ENCODE results near the gene TGM1. TPM values are rescaled to one million over a fixed set of nuclear protein-coding genes. Genes with fewer than 3 reads are reported as not detected.
"Not testable (repeated sequence)": the region's sequence is repeated elsewhere in the genome, so short reads cannot be mapped to it uniquely, and the experiment has no call there.

Gene TGM1
- total RNA-seq, 1 donor from 2014 or later = 12.3 TPM

DNA sequence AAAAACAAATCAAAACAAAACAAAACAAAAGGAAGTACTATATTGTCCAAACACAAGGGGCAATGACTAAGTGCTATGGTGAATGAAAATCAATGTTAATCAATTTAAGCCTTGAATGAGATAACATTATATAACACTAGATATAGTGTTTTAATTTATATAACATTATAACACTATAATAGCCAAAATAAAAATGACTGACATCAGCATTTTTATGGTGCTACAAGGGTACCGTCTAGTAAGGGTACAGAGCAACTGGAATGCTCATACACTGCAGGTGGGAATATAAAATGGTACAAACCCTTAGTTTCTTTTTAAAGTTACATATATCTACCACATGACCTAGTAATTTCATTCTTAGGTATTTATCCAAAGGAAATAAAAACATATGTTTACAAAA lies 36.5 kb downstream of the TGM1 start:
- no peaks in the 10 kb centered on the region for H3K36me3 ChIP-seq (ENCODE audit: control insufficient read depth, insufficient read depth, low read length)
- TF ChIP-seq, protein P1, sequence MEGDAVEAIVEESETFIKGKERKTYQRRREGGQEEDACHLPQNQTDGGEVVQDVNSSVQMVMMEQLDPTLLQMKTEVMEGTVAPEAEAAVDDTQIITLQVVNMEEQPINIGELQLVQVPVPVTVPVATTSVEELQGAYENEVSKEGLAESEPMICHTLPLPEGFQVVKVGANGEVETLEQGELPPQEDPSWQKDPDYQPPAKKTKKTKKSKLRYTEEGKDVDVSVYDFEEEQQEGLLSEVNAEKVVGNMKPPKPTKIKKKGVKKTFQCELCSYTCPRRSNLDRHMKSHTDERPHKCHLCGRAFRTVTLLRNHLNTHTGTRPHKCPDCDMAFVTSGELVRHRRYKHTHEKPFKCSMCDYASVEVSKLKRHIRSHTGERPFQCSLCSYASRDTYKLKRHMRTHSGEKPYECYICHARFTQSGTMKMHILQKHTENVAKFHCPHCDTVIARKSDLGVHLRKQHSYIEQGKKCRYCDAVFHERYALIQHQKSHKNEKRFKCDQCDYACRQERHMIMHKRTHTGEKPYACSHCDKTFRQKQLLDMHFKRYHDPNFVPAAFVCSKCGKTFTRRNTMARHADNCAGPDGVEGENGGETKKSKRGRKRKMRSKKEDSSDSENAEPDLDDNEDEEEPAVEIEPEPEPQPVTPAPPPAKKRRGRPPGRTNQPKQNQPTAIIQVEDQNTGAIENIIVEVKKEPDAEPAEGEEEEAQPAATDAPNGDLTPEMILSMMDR (IDR thresholded peaks at IDR 0.05; ENCODE audit: insufficient read depth, low read length, poor library complexity, severe bottlenecking) = no peak
- no peaks in the 10 kb centered on the region for H3K27me3 ChIP-seq (ENCODE audit: control insufficient read depth, insufficient read depth, low read length)
- DNase-seq (ENCODE audit: low read depth) = no peak
- no peak overlapping the region for H3K4me3 ChIP-seq (ENCODE audit: low read depth, low read length)

DNA sequence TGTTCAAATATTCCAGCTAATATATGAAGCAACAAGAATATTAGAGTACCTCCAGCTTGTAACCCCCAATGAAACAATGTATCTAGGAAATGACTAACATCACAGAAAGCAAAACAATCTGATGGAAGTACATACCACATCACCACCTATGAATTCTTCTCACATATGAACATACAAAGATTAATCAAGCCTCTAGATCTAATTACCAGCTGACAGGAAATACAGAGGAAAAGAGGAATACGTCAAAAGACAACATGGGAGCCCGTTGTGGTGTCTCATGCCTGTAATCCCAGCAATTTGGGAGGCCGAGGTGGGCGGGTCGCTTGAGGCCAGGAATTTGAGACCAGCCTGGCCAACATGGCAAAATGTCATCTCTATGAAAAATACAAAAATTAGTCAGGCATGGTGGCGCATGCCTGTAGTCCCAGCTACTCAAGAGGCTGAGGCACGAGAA lies 38.3 kb downstream of the TGM1 start:
- Histone ChIP-seq H3K36me3 (ENCODE audit: control insufficient read depth, insufficient read depth, low read length) (no peaks in the 10 kb centered on the region), H3K27me3 (ENCODE audit: control insufficient read depth, insufficient read depth, low read length) (no peaks in the 10 kb centered on the region), H3K4me3 (ENCODE audit: low read depth, low read length) (no peak overlapping the region)
- TF ChIP-seq, protein P1 (IDR thresholded peaks at IDR 0.05; ENCODE audit: insufficient read depth, low read length, poor library complexity, severe bottlenecking) = no peak
- no peak for DNase-seq (ENCODE audit: low read depth)

DNA sequence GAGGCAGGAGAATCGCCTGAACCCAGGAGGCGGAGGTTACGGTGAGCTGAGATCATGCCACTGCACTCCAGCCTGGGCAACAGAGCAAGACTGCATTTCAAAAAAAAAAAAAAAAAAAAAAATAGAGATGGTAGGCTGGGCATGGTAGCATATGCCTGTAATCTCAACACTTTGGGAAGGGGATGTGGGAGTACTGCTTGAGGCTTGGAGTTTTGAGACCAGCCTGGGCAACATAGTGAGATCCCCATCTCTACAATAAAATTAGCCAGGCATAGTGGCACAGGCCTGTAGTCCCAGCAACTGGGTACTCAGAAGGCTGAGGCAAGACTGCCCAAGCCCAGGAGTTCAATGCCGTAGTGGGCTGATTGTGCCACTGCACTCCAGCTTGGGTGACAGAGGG lies 40.0 kb downstream of the TGM1 start:
- H3K27me3 ChIP-seq (ENCODE audit: control insufficient read depth, insufficient read depth, low read length); DNase-seq (ENCODE audit: low read depth); H3K4me3 ChIP-seq (ENCODE audit: low read depth, low read length); H3K36me3 ChIP-seq (ENCODE audit: control insufficient read depth, insufficient read depth, low read length): not testable (repeated sequence)

DNA sequence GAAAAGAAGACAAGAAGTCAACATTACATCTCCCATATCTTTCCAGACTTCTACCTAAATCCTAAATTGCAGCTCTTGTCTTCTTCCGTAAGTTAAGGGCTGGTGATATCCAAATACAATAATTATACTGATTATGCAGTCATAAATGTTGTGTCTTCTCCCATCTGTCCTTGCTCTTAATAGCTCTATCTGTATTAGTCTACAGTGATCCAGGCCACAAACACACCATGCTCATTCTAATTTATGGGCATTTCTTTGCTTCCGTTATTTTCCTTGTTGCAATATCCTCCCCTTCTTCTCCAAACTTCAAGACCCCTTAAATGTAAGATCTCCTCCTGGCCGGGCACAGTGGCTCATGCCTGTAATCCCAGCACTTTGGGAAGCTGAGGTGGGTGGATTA lies 43.5 kb downstream of the TGM1 start:
- no peak overlapping the region for H3K4me3 ChIP-seq (ENCODE audit: low read depth, low read length)
- TF ChIP-seq, protein P1 (IDR thresholded peaks at IDR 0.05; ENCODE audit: insufficient read depth, low read length, poor library complexity, severe bottlenecking) = no peak
- no peak for DNase-seq (ENCODE audit: low read depth)
- peaks cover 3% of the 10 kb centered on the region for H3K36me3 ChIP-seq (ENCODE audit: control insufficient read depth, insufficient read depth, low read length)
- no peaks in the 10 kb centered on the region for H3K27me3 ChIP-seq (ENCODE audit: control insufficient read depth, insufficient read depth, low read length)

DNA sequence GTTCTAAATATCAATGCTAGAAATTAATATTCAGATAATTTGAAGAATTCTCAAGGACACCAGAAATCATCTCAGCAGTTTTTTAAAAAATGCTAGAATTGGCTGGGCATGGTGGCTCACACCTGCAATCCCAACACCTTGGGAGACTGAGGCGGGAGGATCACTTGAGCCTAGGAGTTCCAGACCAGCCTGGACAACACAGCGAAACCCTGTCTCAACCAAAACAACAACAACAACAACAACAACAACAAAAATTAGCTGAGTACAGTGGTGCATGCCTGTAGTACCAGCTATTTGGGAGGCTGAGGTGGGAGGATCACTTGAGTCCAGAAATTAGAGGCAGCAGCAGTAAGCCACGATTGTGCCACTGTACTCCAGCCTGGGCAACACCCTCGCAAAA lies 43.9 kb downstream of the TGM1 start:
- Histone ChIP-seq H3K36me3 (ENCODE audit: control insufficient read depth, insufficient read depth, low read length) (peaks cover 3% of the 10 kb centered on the region), H3K4me3 (ENCODE audit: low read depth, low read length) (no peak overlapping the region), H3K27me3 (ENCODE audit: control insufficient read depth, insufficient read depth, low read length) (no peaks in the 10 kb centered on the region)
- DNase-seq (ENCODE audit: low read depth) = no peak
- TF ChIP-seq, protein P1 (IDR thresholded peaks at IDR 0.05; ENCODE audit: insufficient read depth, low read length, poor library complexity, severe bottlenecking) = no peak

DNA sequence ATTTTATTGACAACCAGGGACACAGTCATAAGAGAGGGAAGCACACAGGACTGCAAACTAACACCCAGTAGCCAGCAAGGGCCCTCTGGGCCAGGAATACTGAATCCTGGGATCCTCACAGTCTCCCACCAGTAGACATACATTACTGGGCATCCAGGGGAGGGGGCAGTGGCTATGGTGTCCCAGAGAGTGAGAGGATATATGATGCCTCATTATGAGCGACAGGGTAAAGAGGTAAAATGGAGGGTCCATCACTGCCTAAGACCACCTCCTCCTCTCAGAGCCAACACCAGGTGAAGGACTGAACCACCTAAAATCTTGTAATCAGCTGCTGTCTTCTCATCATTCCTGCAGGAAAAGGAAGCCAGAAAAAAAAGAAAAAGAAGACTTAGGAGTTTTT lies 46.1 kb downstream of the TGM1 start:
- H3K27me3 ChIP-seq (ENCODE audit: control insufficient read depth, insufficient read depth, low read length) = not testable (repeated sequence)

DNA sequence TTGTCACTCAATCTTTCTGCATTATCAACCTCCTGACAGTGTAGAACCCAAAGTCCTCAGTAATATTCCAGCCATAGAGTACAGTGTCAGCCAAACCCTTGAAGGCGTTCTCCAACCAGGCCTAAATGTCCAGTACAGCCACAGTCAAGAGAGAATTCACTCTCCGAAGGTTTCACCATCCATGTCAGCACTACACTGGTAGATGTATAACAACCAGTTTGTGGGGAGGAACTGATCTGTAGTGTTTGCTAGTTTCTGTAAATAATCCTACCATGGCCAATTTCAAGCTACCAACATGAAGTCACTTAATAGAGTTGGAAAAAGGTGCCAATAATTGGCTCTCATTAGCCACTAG lies 46.7 kb downstream of the TGM1 start:
- H3K4me3 ChIP-seq (ENCODE audit: low read depth, low read length) = no peak overlapping the region
- DNase-seq (ENCODE audit: low read depth) = no peak
- H3K36me3 ChIP-seq (ENCODE audit: control insufficient read depth, insufficient read depth, low read length) = peaks cover 3% of the 10 kb centered on the region

More for the DNA sequence above, 46.1 kb downstream of the TGM1 start:
- not testable (repeated sequence) for DNase-seq (ENCODE audit: low read depth); H3K36me3 ChIP-seq (ENCODE audit: control insufficient read depth, insufficient read depth, low read length); H3K4me3 ChIP-seq (ENCODE audit: low read depth, low read length)

More for the DNA sequence above, 46.7 kb downstream of the TGM1 start:
- H3K27me3 ChIP-seq (ENCODE audit: control insufficient read depth, insufficient read depth, low read length) = no peaks in the 10 kb centered on the region
- TF ChIP-seq, protein P1 (IDR thresholded peaks at IDR 0.05; ENCODE audit: insufficient read depth, low read length, poor library complexity, severe bottlenecking) = no peak

Data from kidney epithelial cell (primary cell).